Left ventricle myocardium superior (tissue), 1 donor: ENCODE data around the gene IL17RA. TPM values are rescaled to one million over a fixed set of nuclear protein-coding genes. Genes with fewer than 3 reads are reported as not detected.

Source experiments
- ATAC-seq: fragments of 200-7000 bp; cut with Tn5 transposase; one replicate; pipeline ENCODE4 v1.9.1; 2020; ENCODE audit warnings: mild to moderate bottlenecking, moderate library complexity
- DNase-seq: peaks from one replicate; pipeline ENCODE4 v3.0.0-alpha.2; 2020
- intact Hi-C: fragments of 100-400 bp; cut with micrococcal nuclease; formaldehyde crosslinking; loops from one replicate; pipeline ENCODE4 v1.11.0; 2022
- total RNA-seq: library from RNA; stranded (reverse); fragmentation: NEBNext Ultra II Directional; extraction: Animal tissue kit (Norgen Biotek cat#: 25700); gene quantifications from one replicate; pipeline ENCODE4 v1.2.1, GENCODE V29; 2021
- donor health status: DM: no; HTN: yes; CAD: no; lungs with severe emphysema.

The IL17RA gene
- total RNA-seq, 1 donor from 2014 or later, result 10.1 TPM

GRCh38 chr22:17103351-17103750 is 18.6 kb downstream of the IL17RA start:
- ATAC-seq, result no peak
- DNase-seq, result no peak
- intact Hi-C loops, result no loop called here

GRCh38 chr22:17104336-17104935 is 19.6 kb downstream of the IL17RA start:
- intact Hi-C loops, result no loop called here
- DNase-seq, result no peak
- no peak for ATAC-seq

GRCh38 chr22:17105143-17106129 is 20.6 kb downstream of the IL17RA start:
- no peak for ATAC-seq
- intact Hi-C loops, result no loop called here

GRCh38 chr22:17106161-17106784 is 21.5 kb downstream of the IL17RA start:
- DNase-seq, result no peak
- ATAC-seq, result peak; percentile 55
- intact Hi-C loops, result no loop called here

More at GRCh38 chr22:17105143-17106129, 20.6 kb downstream of the IL17RA start:
- no peak for DNase-seq

GRCh38 chr22:17106785-17107546 is 22.2 kb downstream of the IL17RA start:
- intact Hi-C loops, result no loop called here
- DNase-seq (no peak), ATAC-seq (peak; percentile 55)

- intact Hi-C loops, result no loop called here
- no peak for DNase-seq
- ATAC-seq, result no peak
Observed at GRCh38 chr22:17107547-17107810, 22.7 kb downstream of the IL17RA start.

GRCh38 chr22:17108256-17109112 is 23.7 kb downstream of the IL17RA start:
- intact Hi-C loops, result no loop called here
- ATAC-seq (no peak), DNase-seq (no peak)

GRCh38 chr22:17109113-17109865 is 24.5 kb downstream of the IL17RA start:
- DNase-seq, result no peak
- intact Hi-C loops, result no loop called here

GRCh38 chr22:17109976-17110375 is 25.2 kb downstream of the IL17RA start:
- DNase-seq, result no peak
- ATAC-seq, result no peak
- intact Hi-C loops, result no loop called here

More at GRCh38 chr22:17109113-17109865, 24.5 kb downstream of the IL17RA start:
- ATAC-seq, result no peak

GRCh38 chr22:17110791-17111550 is 26.2 kb downstream of the IL17RA start:
- intact Hi-C loops, result no loop called here
- DNase-seq (no peak), ATAC-seq (no peak)

GRCh38 chr22:17112491-17113042 is 27.8 kb downstream of the IL17RA start:
- ATAC-seq (no peak), DNase-seq (no peak)
- intact Hi-C loops, result no loop called here

- intact Hi-C loops, result no loop called here
- ATAC-seq, result no peak
Observed at GRCh38 chr22:17113600-17113999, 28.8 kb downstream of the IL17RA start.

GRCh38 chr22:17114173-17114897 is 29.5 kb downstream of the IL17RA start:
- DNase-seq, result no peak
- intact Hi-C loops, result no loop called here
- ATAC-seq, result no peak

More at GRCh38 chr22:17113600-17113999, 28.8 kb downstream of the IL17RA start:
- DNase-seq, result no peak

- intact Hi-C loops, result no loop called here
- DNase-seq, result no peak
- no peak for ATAC-seq
Observed at GRCh38 chr22:17114898-17115235, 30.1 kb downstream of the IL17RA start.

- intact Hi-C loops, result no loop called here
- no peak for DNase-seq
- ATAC-seq, result no peak
Observed at GRCh38 chr22:17115236-17115635, 30.4 kb downstream of the IL17RA start.

- no peak for ATAC-seq
- intact Hi-C loops, result no loop called here
- no peak for DNase-seq
Observed at GRCh38 chr22:17115945-17116565, 31.3 kb downstream of the IL17RA start.
